Measurements from ENCODE around the gene ICAM2.

Gene ICAM2

DNA sequence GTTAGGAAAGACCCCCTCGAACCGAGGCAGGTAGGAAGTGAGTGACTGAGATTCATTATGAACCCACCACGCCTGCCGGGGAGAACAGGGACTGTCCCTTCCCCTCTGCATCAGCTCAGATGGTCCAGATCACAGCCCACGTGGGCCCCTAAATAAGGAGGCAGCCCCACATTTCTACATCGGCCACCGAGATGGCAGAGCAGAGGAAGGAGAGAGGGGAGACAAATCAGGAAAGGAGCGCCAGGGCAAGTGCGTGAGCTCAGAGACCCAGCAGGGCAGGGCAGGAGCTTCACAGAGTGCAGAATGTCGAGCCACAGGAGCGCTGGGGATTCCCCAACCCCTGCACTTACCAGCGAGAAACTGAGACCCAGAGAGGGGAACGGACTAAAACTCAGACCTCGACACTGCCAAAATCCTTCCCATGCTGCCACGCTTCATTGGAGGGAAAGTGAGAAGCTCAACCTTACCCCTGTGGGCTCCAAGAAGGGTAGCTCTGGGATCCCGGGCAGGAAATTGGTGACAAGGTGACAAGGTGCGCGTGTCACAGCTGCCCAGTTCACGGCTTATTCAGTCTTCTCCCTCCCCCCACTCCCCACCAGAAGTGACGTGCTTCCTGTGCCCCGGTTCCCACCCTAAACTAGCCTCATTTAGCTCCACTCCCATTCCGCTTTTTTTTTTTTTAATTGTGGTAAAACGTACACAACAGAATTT, at the start of gene ICAM2:
TSS of gene ICAM2 (minus strand) at position 578 of the 711 bp plus-strand sequence. CDS start 13,942 bp downstream, outside the sequence.
- peak; percentile 85 for DNase-seq

DNA sequence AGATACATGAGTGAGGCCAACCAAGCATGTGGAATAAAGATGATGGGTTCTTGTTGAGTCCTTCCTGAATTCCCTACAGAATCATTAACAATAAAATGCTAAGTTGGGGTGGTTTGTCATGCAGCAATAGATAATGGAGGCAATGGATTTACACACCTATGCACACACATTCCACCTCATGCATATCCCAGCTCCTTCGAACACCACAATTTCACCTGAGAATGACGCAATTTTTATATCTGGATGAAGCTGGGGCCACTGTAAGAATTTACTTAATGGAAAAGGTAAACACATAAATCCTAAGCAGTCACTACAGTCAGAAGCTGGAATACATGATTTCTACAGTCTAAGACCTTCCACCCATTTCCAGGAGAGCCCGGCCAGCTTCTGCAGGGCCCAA, 49.8 kb upstream of the ICAM2 start:
- no peak for DNase-seq

DNA sequence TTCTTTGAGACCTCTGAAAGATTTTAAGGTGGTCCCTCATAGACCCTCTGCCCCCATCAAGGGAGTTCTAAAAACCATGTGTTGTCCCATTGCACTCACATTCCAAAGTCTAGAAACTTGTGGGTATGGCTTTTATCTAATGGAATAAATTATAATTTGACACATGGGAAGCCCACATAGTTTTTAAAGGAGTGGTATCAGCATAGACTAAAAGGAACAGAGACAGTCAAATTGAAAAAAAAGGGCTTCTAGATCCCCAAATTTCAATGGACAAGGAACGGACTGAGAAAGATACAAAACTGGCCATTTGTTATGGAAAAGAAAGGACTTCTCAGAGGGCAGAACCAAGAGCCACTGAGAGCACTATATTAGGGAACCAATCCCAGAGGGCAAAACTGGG, 48.7 kb upstream of the ICAM2 start:
- no peak for DNase-seq

DNA sequence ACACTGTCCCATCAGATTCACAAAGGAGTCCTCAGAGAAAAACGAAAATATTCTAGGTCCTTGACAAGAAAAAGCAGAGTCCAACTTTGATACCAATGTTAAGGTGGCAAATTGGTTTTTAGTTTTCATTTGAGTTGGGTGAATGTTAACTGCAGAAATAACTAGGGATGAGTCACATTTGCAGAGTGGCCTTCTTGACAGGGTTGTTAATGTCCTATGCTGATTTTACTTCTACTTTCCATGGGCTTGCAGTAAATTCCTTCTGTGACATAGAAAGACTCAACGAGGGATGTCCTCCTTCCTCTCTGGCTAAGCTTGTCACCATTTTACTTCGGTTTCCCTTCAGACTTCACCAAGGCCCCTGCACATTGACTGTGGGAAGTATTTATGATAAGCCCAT, 47.2 kb upstream of the ICAM2 start:
- no peak for DNase-seq

DNA sequence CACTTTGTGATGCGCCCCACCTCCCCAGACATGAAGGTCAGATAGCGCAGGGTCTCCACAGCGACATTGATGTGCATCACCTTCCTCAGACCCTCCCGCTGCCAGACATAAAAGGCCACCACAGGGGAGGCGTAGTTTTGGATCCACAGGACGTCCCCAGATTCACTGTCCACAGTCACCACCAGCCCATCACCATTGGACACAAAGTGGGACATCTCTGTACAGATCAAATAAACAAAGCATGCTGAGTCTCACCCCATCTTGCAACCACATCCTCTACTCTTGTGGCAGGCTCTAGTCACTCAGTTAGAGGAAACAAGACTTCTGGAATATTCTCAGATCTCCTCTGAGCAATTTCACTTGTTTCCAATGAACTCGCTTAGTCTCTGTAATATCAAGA, 46.3 kb upstream of the ICAM2 start:
- peak; percentile 41 for DNase-seq

DNA sequence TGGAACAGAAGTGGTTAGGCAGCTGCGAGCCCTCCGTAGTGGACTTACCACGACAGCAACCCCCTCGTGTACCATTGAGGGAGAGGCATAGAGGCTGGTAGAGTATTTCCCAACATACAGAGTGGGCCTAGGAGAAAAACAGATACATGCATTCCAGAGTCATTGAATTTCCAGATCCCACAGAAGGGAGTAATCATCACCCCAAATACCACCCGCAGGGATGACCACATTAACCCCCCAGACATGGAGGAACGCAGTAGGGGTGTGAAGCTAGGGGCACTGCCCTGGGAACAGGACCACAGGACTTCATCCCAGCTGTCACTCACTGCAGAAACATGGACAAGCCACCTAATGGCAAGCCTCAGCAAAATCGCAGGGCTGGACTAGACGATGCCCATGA, 44.7 kb upstream of the ICAM2 start:
- DNase-seq, result no peak

DNA sequence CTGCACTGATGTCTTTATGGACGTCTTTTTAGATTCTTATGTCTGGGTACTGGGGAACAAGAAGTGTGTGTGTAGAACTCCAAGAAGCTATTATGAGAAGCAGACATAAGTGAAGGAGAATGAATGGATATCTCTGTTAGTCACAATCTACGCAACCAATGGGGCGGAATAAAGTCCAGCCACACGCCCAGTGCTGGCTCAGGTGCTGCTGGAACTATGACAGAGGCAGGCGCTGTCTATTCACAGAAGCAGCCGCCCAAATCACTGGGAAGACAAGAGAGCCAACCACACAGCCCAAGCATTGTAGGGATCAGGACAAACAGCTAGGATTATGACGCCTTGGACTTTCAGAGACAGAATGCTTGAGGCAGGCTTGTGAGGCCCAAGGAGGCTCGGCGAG, 43.9 kb upstream of the ICAM2 start:
- no peak for DNase-seq

DNA sequence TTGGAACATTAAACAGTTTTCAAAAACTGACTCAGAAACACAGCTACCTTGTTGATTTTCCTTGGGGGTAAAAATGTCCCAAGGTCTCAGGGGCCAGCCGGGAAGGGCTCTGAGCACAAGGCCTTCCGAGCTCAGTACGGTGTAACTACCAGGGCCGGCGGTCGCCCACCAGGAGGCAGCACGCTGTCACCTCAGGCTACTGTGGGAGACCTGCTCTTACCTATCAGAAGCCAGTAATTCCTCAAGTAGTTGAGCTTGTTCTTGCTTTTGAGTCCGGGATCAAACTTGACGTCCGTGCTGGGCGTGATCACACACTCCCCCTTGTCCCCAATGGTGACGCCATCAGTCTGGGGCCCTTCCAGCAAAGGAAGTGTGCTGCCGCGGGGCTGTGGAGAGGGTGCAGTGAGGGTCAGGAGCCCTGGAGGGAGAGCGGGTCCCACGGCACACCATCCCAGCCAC, 43.4 kb upstream of the ICAM2 start:
- peak; percentile 59 for DNase-seq

DNA sequence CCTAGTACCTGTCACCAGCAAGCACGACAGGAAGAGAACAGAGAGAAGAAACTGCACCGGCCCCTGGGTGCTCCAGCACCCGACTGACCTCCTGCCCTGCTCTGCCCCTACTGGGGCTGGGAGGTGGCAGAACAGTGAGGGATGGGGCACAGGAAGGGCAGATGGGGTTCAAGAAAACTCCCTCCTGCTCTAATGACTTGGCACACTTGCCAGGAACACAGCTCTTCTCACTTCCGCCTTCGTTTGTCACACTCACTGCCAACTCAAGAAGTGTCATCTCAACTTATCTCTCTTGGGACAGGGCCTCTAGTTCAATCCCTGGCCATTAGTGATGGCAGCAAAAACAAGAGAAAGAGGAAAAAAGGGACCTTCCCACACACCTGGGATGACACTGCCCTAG, 42.7 kb upstream of the ICAM2 start:
- DNase-seq, result no peak

DNA sequence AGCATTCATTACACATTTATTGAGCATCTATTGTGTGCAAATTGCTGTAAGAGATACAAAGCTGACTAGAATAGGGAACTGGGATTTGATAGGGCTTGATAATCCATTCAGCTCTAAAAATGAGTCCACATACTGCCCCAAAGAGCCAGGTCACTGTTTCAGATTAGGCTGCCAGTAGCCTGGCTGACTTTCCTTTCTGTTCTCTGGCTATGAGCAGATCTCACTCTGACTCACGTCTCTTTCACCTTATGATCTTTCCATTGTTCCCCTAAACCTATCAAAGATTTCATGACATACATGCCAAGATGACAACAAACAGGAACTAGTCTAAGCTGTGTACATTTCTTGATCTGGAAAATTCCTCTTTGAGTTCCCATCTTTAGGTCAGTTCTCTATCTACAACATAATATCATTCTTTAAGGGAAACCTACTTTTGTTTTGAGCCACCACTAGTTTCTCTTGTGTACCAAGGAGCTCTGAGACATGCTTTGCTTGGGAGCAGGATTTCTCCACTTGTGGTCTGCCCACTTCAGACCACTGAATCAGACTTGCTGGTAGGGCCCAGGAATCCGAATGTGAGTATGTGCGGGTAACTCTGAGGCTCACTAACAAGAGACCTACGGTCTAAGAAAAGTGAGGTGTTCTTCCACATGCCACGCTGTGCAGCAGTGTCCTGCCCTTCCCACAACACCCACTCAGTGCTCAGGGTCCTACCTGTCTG, 40.9 kb upstream of the ICAM2 start:
- no peak for DNase-seq

DNA sequence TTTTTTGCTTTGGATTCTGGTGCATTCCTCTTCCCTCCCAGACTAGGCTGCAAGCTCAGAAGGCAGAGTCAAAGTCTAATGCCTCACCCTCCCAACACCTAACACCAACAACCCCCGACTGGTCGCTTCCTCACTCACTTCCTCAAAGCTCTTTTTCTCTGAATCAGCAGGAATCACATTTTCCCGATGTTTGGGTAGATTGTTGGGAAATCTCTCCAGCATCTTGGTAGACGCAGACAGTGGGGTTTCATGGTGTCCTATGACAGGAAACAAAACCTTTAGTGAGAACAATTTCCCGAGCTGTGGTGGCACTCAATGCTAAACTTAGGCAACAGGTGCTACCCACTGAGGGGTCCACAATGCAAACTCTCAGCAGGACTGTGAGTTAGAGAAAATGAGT, 39.9 kb upstream of the ICAM2 start:
- no peak for DNase-seq

DNA sequence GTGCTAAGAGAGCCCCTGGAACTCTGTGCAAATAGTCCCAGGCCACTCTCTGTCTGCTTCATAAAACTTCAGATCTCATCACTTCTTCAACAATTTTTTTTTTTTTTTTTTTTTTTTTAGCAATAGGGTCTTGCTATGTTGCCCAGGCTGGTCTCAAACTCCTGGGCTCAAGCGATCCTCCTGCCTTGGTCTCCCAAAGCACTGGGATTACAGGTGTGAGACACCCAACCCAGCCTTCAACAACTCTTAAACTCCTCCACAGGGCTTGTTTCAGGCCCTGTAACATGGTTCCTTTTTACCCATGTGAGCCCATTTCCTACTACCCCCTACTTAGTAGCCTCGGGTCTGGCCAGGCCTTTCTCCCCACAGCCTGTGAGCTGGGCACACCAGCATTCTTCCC, 39.3 kb upstream of the ICAM2 start:
- no peak for DNase-seq

DNA sequence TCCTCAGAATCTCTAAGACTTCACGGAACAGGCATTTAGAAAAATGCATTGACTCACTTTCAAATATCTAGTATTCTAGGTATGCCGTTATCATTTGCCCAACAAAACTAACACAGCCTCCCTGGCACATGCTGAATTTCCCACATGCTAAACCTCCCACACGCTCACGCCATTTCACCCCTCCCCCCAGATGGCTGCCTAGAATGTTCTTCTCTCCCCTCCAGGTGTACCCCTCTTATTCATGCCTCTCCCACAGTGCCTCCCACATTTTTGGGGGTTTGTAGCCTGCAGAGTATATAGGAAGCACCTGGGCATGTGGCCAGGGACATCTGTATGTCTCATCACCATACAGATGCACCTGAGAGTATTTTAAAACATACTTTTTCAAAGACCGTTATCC, 38.2 kb upstream of the ICAM2 start:
- no peak for DNase-seq

DNA sequence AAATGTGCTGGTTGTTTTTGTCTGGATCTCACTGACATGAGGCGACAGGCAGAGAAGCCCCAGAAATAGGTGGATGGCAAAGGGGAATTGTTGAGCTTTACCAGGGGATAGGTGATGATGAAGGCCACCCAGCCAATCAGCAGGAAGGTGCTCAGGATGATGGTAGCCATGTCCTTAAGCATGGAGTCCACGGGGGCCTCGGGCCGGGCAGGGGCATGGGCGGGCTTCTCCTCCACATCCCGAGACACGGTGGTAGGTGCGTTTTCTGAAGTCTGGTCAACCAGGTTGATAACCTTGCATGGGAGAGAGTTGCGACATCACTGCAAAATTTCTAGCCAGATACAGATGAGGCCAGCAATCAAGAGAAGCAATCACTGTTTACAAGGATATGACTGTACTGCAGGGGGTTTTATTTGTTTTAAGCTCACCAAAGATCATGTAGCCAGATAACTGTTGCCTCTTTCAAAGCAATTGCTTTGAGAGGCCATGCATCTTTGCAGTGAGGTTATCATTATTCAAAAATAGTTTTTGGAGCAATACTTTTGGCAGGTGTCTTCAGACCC, 37.3 kb upstream of the ICAM2 start:
- no peak for DNase-seq

DNA sequence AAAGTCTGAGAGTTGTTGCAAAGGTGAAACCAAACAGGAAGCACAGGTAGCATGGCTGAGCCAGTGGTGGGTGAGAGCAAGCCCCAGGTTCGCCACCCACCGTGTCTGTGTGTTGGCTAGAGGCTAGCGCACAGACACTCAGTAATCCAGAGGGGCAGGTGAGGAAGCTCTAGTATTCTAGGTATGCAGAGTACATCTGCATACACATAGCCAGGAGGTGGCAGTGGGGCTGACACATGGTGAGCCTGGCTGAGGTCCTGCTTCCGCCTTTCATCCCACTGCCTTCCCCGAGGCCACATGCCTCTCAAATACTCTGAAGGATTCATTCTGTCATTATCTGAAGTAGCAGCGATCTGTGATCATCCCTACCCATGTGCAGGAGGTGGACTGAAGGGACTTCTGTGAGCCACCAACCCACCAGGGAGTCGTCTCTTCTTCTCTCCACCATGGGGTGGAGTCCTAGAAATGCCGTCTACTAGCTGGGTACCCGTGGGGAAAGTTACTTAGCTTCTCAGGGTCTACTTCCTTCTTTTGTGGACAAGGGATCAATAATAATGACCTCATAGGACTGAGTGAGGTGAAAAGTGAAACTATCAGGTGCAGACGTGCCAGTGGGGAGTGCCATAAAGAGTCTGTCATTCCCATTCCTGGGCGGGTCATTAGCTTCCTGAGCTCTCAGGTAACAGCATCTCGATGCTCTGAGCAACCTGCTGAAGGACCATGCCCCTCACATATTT, 36.0 kb upstream of the ICAM2 start:
- DNase-seq, result no peak

DNA sequence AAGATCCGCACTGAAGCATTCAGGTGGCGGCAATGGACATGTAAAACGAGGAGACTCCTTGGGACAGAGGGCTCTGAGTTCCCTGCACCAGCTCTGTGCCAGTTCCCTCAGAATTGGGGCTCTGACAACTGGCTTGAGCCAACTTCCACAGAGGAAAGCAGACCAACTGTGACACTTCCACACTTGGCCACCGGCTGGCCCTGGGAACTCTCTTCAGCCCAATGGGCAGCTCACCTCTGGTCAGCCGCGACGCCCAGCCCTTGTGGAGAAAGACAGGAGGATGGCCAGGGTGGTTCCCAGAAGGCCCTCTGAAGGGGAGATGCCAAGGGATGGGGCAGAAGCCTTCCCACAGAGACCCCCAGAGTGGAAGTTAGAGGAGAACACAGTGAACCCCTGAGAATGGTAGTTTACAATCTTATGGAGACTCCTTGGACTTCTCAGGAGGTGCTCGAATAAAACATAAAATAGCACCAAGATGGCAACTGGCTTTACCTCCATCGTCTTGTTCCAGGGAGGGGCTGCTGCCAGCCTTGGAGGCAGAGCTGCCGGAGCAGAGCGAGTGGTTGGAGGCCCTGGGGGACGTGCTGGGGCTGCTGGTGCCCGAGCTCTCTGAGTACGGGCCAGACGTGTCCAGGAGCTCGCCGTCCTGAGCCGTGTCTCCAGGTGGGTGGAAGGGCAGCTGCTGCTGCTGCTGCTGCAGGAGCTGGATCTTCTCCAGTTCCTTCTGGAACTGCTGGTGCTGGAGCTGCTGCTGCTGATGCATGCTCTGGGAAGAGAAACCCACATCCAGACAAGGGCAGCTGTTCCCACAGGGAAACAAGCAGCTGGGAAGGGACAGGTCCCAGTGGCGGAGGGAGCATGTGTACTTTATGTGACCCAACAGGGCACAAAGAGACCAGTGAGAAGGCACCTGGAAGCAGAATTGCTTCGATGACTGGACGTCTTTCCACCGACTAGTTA, 35.0 kb upstream of the ICAM2 start:
- DNase-seq, result no peak

DNA sequence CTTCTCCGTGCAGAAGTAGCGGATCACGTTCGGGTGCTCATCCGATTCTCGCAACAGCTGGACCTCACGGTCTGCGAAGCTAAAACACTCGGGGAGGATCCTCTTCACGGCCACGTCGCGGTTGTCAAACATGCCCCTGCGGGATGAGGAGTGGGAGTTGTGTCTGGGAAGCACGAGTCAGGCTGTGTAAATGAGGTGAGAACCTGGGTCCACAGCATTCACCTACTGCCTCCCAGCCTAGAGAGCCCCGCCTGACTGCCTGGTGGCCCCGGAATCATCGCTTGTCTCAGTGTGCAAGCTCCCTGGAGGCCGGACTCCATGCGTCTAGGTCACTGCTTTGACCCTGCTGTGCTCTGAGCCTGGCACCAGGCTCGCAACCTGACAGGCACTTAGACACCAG, 33.9 kb upstream of the ICAM2 start:
- DNase-seq, result no peak

DNA sequence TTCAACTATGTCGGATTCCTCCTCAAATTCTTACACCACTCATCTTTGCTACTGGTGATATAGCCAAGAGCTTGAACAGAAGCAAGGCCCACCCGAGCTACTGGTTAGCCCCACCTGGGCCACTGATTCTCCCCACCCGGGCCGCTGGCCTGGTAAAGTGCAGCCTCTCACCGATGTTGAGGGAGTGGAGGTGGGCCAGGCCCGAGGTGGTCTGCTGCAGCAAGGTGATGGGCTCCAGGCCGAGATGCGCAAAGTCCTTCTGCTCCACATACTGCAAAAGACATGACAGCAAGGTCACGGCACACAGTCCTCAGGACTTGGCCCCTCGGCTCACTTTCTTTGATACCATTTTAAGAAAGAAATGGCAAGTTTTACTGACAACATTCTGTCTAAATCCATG, 32.7 kb upstream of the ICAM2 start:
- DNase-seq, result no peak

DNA sequence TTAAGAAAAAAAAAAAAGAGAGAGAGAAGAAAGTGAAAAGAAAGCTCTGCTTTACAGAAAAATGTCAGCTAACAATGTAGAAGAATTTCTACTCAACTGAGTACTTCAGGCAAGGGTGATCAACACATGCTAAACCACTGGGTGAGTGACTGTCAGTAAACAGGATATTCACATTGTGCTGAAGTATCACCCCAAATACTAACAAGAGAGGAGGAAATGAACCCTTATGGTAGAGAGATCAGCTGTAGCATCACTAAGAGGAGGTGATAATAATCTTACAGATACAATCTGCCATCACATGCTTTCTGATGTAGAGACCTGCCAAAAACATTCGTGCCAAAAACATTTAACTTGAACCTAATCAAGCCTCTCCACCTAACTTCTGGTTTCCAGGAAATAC, 30.7 kb upstream of the ICAM2 start:
- DNase-seq, result no peak

DNA sequence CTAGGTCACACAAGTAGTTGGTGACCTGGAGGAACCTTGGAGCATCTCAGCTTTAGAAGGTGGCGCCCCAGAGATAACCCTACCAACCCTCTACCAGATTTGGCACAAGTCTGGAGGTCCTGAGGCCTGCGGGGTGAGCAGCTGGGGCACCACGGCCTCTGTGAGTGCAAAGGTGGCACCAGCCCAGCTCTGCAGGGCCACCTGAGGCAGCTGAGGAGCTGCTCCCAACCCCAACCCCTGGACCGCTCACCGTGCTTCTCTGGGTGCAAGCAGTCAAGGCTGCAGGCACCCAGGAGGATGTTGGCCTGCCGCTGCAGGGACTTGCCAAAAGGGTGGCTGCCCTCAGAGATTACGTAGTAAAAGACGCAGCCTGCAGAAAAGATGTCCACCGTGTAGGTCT, 28.4 kb upstream of the ICAM2 start:
- no peak for DNase-seq

DNA sequence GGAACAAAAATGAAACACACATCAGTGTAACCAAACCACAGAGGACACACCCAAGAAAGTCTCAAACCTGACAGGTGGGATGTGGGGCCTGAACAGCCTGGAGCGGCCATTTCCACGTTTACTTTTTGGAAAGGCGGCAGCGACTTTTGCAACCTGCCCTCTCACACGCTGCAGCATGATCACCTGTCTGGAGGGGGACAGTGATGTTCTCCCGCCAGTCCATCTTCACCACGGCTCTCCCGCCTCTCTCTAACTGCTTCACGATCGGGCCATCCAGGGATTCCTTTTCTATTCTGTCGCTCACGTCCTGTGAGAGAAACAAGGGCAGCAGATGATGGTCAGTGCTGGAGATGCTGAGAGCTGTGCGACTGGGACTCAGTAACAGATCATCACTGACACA, 24.7 kb upstream of the ICAM2 start:
- DNase-seq, result no peak

DNA sequence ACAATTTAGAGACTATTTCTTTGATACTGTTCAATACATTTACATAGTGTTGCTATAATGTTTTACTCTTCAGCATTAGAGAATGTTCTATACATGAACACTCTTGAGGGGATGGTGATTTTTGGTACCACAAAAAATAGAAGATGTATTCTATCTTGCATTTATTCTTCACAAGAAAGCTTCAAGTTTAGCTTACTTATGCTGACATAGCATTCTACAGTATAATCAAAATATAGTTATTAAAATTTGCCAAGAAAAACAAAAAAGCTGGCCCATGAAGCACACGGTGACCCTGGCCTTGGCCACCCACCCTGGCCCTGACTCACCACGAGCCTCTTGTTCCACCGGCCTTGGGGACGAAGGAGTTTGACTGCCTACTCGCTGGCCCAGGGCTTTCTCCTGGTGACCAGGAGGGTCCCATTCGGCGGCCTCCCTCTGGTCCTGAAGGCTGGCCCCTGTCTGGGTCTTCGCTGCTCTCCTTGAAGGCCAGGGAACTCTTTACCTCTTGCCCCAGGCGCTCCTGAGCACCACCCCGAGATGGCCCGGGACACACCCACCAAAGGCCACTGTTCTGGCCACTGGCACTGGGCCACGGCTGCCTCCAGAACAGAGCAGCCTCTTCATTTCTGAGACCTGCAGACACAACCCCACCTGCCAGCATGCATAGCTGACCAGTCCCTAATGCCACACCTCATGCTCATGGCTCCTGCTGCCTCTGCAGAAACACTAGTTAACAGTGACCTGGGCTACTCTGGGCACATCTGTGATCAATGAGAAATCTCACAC, 22.5 kb upstream of the ICAM2 start:
- no peak for DNase-seq
